HG03469 (cell line): ENCODE data around the gene SLC25A1.
"Not testable (repeated sequence)": the region's sequence is repeated elsewhere in the genome, so short reads cannot be mapped to it uniquely, and the experiment has no call there.

Experiments
- ATAC-seq: cut with Tn5 transposase; IDR thresholded peaks from one replicate; pipeline ENCODE4 v1.9.1; 2021; ENCODE audit warnings: mild to moderate bottlenecking, moderate library complexity, moderate number of reproducible peaks; ENCODE audit not compliant: unreplicated experiment

The SLC25A1 gene

GRCh38 chr22:19168088-19168890 is 10.2 kb downstream of the SLC25A1 start:
- no peak for ATAC-seq

DNA sequence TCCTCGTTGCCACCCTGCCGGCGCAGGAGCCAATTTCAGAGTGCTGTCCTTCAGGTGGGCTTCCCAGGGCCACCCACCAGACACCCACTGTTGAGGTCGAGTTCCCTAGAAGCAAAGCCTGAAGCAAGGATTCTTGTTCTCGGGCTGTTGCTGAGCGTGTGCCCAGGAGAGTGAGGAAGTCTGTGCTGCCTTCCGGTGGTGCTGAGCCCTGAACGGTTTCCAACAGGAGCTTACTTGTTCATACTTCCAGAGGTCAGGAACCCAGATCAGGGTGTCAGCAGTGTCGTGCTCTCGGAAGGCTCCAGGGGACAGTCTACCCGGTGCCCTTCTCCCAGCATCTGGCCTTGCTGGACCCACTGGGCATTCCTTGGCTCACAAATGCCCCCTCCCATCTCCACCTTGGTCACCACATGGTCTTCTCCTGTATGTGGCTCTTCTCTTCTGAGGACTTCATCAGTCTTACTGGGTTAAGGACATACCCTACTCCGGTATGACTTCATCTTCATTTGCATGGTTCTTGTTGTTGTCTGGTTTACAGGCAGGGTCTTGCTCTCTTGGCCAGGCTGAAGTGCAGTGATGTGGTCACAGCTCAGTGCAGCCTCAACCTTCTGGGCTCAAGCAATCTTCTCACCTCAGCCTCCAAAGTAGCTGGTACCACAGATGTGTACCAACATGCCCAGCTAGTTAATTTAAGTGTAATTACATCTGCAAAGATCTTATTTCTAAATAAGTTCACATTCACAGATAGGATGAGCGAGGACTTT is 11.2 kb downstream of the SLC25A1 start:
- no peak for ATAC-seq

- no peak for ATAC-seq
Measured at GRCh38 chr22:19166421-19166820, 12.1 kb downstream of the SLC25A1 start.

GRCh38 chr22:19164425-19164824 is 14.1 kb downstream of the SLC25A1 start:
- no peak for ATAC-seq

- not testable (repeated sequence) for ATAC-seq
Measured at GRCh38 chr22:19158649-19159048, 19.9 kb downstream of the SLC25A1 start.

- ATAC-seq = not testable (repeated sequence)
Measured at GRCh38 chr22:19156109-19156508, 22.4 kb downstream of the SLC25A1 start.

DNA sequence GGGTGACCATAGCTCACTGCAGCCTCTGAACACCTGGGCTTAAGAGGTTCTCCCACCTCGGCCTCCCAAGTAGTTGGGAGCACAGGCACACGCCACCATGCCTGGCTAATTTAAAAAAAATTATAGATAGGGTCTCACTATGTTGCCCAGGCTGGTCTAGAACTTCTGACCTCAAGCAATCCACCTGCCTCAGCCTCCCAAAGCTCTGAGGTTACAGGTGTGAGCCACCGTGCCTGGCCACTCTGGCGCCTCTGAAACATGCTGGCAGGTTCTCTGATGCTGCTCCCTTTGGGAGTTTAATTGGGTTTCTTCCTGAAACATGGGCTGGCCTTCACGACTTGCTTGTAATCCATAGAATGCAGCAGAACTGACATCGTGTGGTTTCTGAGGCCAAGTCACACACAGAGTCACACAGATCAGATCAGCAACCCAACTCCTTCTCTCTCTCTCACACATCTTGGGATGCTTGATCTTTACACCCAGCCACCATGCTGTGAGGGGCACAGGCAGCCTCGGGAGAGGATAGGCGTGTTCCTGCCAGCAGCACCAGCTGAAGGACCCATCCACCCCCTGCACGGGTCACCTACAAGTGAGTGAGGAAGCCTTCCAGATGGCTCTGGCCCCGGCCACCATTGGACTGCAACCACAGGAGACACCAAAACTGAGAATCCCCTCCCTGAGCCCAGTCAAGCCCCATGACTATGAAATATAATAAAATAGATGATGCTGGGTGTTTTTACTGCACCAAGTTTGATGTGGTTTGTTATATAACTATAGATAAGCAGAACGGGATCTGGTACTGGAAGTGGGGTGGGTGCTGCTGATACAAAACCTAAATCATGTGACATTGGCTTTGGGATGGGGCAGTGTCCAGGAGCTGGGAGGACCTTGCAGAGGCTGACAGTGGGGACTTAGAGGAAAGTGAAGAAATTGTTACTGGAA is 25.3 kb downstream of the SLC25A1 start:
- no peak for ATAC-seq

DNA sequence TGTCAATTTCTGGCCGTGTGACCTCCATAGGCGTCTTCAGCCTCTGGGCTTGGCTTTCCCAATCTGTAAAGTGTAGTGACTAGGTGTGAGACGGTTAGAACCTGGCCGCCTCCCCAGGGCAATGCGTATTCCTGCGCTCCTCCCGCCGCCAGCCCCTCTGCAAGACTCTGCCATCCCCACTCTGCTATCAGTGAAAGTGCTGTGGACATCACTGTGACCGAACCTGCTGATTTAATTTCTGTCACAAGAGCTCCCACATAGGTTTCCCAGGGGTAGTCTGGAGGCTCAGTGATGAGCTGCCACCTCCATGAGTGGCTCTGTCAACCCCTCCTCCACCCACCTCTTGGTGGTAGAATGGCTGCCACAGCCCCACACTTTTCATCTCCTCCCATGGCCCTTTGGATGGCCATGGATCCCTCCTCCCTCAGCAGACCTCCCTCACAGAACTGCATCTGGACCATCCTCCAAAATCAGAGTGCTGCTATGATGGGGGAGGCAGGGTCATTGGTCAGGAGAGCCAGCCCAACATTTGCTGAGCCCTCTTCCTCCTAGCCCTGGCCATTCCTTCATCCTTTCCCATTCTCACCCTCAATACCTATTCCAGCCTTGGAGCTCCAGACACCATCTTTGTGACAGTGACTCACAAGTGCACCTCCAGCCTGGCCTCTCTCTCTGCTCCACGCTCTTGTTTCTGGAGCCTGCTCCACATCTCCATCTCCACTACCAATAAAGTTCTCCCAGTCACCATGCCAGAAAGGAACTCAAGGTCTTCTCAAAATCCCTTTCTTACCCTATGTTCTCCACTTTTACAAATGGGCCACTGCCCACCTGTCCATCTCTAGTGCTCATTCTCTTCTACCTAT is 27.0 kb downstream of the SLC25A1 start:
- ATAC-seq = no peak

DNA sequence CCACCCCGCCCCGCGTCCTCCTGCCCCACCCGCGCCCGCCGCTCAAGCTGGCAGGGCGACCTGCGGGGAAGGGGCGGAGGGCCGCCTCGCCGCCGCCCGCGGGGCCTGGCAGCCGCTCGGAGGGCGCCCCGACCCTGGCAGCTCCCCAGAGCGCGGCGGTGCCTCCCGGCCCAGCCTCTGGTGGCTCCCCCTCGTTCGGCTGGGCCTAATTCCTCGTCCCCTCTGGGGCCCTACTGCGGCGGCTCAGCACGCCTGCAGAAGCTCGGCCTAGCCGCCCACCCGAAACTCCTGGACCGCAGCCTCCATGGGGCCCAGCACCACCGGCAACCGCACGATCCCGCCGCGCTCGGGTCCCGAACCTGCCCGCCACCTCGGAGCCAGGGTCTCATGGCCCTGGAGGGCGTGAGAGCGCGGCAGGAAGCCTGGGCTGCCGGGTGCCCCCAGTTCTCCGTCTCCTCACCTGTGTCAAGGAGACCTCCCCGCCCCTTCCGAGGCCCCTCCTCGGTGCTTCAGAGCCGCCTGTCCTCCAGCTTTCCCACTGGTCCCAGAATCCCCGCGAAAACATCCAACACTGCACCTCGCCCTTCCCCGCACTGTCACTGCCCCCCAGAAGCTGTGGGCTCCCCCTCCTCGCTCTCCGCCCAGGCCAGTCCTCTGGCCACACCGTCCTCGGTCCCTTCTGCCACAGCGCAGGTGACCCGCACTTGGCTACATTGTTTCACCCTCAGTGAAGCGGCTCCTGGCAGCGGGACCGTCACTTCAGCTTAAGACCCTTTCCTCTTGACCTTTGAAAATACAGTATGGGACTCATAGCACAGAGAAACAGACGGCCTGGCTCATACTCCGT is 27.8 kb downstream of the SLC25A1 start:
- no peak for ATAC-seq

GRCh38 chr22:19149991-19150390 is 28.5 kb downstream of the SLC25A1 start, which contains the start of gene GSC2:
Gene GSC2, minus strand, starts transcription at chr22:19150292. Its CDS starts 9 bp downstream, at chr22:19150283.
- ATAC-seq = no peak

DNA sequence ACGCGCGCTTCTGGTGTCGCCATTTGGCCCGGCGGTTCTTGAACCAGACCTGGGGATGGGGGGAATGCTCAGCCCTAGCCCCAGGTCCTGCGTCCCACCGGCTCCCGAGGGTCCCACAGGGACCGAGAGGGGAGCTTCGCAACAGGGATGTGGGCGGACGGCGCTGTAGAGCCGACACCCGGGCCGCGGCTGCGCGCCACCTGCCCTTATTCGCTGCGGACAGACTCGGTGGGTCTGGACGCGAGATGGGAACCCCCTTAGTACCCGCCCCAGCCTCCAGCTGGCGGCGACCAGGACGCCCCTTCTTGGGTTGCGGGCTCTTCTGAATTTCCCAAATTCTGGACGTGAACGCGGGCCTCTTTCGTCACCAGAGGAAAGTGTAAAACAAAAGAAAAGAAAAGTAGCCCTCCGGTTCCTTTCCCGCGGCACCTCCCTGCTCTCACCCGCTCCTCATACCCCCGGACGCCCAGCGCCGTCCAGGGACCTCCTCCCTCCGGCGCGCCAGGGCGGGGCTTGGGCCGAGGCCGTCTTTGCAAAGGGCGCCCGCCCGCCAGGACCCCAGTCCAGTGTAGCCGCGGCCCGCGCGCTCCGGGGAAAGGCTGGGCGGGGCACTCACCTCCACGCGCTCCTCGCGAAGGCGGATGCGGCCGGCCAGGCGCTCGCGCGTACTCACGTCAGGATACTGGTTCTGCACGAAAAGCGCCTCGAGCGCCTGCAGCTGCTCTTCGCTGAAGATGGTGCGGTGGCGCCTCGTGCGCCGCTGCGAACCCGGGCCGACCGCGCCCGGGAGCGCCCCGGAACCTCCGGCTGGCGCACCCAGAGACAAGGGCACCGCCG is 29.3 kb downstream of the SLC25A1 start:
- ATAC-seq = no peak

- no peak for ATAC-seq
Measured at GRCh38 chr22:19148417-19149046, 30.0 kb downstream of the SLC25A1 start.

- ATAC-seq = no peak
Measured at GRCh38 chr22:19147195-19147780, 31.2 kb downstream of the SLC25A1 start.

DNA sequence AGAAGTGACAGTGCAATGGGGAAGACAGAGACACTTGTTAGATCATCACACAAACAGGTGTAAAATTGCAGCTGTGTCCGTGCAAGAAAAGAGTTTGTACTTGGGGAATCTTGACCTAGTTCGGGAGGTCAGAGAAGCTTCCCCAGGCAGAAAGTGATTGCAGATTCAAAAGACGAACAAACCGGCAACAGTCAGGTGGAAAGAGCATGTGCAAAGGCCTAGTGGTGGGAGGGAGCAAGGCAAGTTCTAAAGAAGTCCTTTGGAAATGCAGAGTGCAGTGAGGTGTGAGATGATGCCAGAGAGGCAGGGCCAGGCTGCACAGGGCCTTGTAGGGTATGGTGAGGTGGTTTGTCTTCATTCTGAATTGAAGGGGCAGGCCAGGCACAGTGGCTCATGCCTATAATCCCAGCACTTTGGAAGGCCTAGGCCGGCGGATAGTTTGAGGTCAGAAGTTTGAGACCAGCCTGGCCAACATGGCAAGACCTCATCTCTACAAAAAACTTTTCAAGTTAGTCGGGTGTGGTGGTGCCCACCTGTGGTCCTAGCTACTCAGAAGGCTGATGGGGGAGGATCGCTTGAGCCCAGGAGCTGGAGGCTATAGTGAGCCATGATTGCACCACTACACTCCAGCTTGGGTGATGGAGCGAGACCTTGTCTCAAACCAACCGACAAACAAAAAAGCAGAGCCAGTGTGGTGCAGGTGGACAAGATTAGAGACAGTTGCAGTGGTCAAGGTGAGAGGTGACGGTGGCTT is 32.1 kb downstream of the SLC25A1 start:
- ATAC-seq = no peak

DNA sequence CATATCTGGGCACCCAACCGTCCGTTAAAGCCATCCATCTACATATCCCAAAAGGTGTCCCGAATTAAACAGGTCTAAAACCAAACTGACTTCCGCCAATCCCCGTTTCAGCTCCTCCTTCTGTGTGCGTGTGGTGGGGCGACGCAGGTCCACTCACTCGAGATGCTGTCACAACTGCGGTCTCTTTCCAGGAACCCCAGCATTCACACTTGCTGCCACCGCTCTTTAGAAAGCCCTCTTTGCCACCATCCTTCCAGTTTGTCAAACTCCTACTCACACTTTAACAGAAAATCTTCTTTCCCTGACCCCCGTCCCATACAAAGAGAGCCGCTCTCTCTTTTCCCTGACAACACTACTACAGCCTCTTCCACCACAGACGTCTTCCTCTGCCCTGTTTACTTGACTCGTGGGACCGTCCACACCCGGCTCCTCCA is 34.6 kb downstream of the SLC25A1 start:
- no peak for ATAC-seq

- ATAC-seq = no peak
Measured at GRCh38 chr22:19143212-19143611, 35.3 kb downstream of the SLC25A1 start.

GRCh38 chr22:19142394-19142793 is 36.1 kb downstream of the SLC25A1 start:
- no peak for ATAC-seq
